HepG2 (cell line): ENCODE measurements around the gene EXOSC6. TPM values are rescaled to one million over a fixed set of nuclear protein-coding genes. Genes with fewer than 3 reads are reported as not detected.
A peak's percentile ranks its signal among the peaks of the same experiment; 100 is the strongest.

ENCODE experiments used
- ATF7 ChIP-seq, 2 experiments: fragments of 450-650 bp in 1 of 2; sonication (generic) in 1 of 2; formaldehyde crosslinking in 1 of 2; IDR thresholded peaks; 2 replicates each; pipeline versions ENCODE4 v1.4.0 to v1.6.1; 2016 to 2020; ENCODE audit warnings: antibody characterized with exemption in 1 of 2, mild to moderate bottlenecking in 1 of 2, missing genetic modification reagents in 1 of 2
- DPF2 ChIP-seq: sonication (generic); formaldehyde crosslinking; IDR thresholded peaks from 2 replicates; pipeline ENCODE4 v1.4.0; 2020; ENCODE audit warnings: mild to moderate bottlenecking, low read depth, missing genetic modification reagents, borderline replicate concordance
- HNRNPUL1 ChIP-seq: fragments of 200-400 bp; formaldehyde crosslinking; IDR thresholded peaks from 2 replicates; pipeline ENCODE4 v1.6.1; 2017; ENCODE audit warnings: low read depth, mild to moderate bottlenecking, low read length, moderate library complexity
- SMARCE1 ChIP-seq: fragments of 450-650 bp; IDR thresholded peaks from 2 replicates; pipeline ENCODE4 v1.6.1; 2017; ENCODE audit warnings: borderline replicate concordance
- ZFX ChIP-seq: sonication (generic); formaldehyde crosslinking; IDR thresholded peaks from 2 replicates; pipeline ENCODE4 v1.4.0; 2020; ENCODE audit warnings: mild to moderate bottlenecking, low read depth, missing genetic modification reagents, moderate library complexity
- ZNF17 ChIP-seq: sonication (generic); formaldehyde crosslinking; IDR thresholded peaks from 2 replicates; pipeline ENCODE4 v1.5.0; 2020; ENCODE audit warnings: mild to moderate bottlenecking, missing genetic modification reagents
- ZNF263 ChIP-seq: sonication (generic); formaldehyde crosslinking; IDR thresholded peaks from 2 replicates; pipeline ENCODE4 v1.4.0; 2020; ENCODE audit warnings: missing genetic modification reagents
- ZSCAN30 ChIP-seq: sonication (generic); formaldehyde crosslinking; IDR thresholded peaks from 2 replicates; pipeline ENCODE4 v1.5.0; 2020; ENCODE audit warnings: mild to moderate bottlenecking, missing genetic modification reagents
- polyA plus RNA-seq, 8 experiments: library from polyadenylated mRNA; depleted of rRNA in 3 of 8; stranded (reverse) in 7 of 8; unstranded in 1 of 8; fragments of >200 nt; fragmentation: Illumina TruSeq in 4 of 8; extraction: Trizol in 4 of 8; gene quantifications; 2 replicates each; pipeline versions ENCODE4 v1.2.1 to v1.2.3, GENCODE V29; 2011 to 2016; ENCODE audit warnings: low read depth in 4 of 8, missing spikeins in 1 of 8, mixed read lengths in 1 of 8; ENCODE audit not compliant: insufficient read depth in 1 of 8
- total RNA-seq, 5 experiments: library from RNA; depleted of rRNA; stranded (reverse); fragments of >200 nt; fragmentation: Illumina TruSeq; extraction: Trizol; gene quantifications; 2 replicates each; pipeline ENCODE4 v1.2.3, GENCODE V29; 2016; ENCODE audit warnings: low read depth in 1 of 5
- TF ChIP-seq, protein P1 (sequence below): sonication (generic); formaldehyde crosslinking; IDR thresholded peaks from 2 replicates; pipeline ENCODE4 v1.4.0; 2020; ENCODE audit warnings: missing genetic modification reagents
- TF ChIP-seq, protein P2 (sequence below): sonication (generic); formaldehyde crosslinking; IDR thresholded peaks from 2 replicates; pipeline ENCODE4 v1.4.0; 2020; ENCODE audit warnings: missing genetic modification reagents, borderline replicate concordance
- TF ChIP-seq, protein P3 (sequence below): sonication (generic); formaldehyde crosslinking; IDR thresholded peaks from 2 replicates; pipeline ENCODE4 v1.4.0; 2020; ENCODE audit warnings: missing genetic modification reagents
- TF ChIP-seq, protein P4 (sequence below): sonication (generic); formaldehyde crosslinking; IDR thresholded peaks from 2 replicates; pipeline ENCODE4 v1.5.1; 2020; ENCODE audit warnings: mild to moderate bottlenecking, missing genetic modification reagents
- TF ChIP-seq, protein P5 (sequence below): IDR thresholded peaks from 2 replicates; pipeline ENCODE4 v1.6.1; 2012; ENCODE audit warnings: inconsistent platforms

EXOSC6 gene
- total and polyA plus RNA-seq, 2 of the 13 experiments (the other 11 are each of a cell fraction or from before 2014, with no cell fraction given): 13.1 to 39.9 TPM

DNA sequence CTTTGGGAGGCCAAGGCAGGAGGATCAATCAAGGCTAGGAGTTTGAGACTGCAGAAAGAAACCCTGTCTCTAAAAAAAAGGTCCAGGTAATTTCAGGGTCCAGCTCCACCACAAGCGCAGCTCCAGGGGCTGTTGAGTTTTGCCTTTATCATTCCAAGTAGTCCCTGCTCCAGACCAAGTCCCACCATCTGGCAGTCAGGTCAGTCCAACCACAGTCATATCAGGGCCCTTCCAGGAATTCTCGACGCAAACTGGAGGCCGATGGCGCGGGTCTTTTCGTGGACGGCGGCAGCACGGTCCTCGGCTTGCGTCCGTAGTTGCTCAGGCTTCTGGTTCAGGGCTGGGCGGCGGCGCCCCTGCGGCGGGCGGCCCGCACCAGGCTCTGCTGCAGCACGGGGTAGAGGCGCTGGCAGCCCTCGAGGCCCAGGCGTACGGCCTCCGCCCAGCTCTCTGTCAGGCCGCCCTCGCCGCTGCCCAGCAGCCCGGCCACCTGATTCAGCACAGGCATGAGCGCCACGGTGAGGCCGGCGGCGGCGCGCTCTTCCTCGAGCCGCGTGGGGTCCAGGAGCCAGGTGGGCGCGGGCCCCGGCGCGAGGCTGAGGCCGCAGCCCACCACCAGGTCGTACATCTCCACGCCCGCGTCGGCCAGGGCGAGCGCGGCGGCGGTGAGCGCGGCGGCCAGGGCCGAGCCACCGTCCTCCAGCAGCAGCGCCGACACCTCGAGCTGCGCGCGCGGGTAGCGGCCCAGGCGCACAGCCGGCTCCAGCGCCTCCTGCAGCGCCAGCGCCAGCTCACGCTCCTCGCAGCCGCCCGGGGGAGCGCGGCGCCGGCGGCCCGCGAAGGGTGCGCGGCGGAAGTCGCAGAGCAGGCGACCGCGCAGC is 752 bp downstream of the EXOSC6 start (continued):
- TF ChIP-seq, protein P1, sequence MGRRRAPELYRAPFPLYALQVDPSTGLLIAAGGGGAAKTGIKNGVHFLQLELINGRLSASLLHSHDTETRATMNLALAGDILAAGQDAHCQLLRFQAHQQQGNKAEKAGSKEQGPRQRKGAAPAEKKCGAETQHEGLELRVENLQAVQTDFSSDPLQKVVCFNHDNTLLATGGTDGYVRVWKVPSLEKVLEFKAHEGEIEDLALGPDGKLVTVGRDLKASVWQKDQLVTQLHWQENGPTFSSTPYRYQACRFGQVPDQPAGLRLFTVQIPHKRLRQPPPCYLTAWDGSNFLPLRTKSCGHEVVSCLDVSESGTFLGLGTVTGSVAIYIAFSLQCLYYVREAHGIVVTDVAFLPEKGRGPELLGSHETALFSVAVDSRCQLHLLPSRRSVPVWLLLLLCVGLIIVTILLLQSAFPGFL (CRISPR knock-in tag): no peak
- TF ChIP-seq, protein P2, sequence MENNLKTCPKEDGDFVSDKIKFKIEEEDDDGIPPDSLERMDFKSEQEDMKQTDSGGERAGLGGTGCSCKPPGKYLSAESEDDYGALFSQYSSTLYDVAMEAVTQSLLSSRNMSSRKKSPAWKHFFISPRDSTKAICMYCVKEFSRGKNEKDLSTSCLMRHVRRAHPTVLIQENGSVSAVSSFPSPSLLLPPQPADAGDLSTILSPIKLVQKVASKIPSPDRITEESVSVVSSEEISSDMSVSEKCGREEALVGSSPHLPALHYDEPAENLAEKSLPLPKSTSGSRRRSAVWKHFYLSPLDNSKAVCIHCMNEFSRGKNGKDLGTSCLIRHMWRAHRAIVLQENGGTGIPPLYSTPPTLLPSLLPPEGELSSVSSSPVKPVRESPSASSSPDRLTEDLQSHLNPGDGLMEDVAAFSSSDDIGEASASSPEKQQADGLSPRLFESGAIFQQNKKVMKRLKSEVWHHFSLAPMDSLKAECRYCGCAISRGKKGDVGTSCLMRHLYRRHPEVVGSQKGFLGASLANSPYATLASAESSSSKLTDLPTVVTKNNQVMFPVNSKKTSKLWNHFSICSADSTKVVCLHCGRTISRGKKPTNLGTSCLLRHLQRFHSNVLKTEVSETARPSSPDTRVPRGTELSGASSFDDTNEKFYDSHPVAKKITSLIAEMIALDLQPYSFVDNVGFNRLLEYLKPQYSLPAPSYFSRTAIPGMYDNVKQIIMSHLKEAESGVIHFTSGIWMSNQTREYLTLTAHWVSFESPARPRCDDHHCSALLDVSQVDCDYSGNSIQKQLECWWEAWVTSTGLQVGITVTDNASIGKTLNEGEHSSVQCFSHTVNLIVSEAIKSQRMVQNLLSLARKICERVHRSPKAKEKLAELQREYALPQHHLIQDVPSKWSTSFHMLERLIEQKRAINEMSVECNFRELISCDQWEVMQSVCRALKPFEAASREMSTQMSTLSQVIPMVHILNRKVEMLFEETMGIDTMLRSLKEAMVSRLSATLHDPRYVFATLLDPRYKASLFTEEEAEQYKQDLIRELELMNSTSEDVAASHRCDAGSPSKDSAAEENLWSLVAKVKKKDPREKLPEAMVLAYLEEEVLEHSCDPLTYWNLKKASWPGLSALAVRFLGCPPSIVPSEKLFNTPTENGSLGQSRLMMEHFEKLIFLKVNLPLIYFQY (CRISPR knock-in tag): no peak
- TF ChIP-seq, protein P3, sequence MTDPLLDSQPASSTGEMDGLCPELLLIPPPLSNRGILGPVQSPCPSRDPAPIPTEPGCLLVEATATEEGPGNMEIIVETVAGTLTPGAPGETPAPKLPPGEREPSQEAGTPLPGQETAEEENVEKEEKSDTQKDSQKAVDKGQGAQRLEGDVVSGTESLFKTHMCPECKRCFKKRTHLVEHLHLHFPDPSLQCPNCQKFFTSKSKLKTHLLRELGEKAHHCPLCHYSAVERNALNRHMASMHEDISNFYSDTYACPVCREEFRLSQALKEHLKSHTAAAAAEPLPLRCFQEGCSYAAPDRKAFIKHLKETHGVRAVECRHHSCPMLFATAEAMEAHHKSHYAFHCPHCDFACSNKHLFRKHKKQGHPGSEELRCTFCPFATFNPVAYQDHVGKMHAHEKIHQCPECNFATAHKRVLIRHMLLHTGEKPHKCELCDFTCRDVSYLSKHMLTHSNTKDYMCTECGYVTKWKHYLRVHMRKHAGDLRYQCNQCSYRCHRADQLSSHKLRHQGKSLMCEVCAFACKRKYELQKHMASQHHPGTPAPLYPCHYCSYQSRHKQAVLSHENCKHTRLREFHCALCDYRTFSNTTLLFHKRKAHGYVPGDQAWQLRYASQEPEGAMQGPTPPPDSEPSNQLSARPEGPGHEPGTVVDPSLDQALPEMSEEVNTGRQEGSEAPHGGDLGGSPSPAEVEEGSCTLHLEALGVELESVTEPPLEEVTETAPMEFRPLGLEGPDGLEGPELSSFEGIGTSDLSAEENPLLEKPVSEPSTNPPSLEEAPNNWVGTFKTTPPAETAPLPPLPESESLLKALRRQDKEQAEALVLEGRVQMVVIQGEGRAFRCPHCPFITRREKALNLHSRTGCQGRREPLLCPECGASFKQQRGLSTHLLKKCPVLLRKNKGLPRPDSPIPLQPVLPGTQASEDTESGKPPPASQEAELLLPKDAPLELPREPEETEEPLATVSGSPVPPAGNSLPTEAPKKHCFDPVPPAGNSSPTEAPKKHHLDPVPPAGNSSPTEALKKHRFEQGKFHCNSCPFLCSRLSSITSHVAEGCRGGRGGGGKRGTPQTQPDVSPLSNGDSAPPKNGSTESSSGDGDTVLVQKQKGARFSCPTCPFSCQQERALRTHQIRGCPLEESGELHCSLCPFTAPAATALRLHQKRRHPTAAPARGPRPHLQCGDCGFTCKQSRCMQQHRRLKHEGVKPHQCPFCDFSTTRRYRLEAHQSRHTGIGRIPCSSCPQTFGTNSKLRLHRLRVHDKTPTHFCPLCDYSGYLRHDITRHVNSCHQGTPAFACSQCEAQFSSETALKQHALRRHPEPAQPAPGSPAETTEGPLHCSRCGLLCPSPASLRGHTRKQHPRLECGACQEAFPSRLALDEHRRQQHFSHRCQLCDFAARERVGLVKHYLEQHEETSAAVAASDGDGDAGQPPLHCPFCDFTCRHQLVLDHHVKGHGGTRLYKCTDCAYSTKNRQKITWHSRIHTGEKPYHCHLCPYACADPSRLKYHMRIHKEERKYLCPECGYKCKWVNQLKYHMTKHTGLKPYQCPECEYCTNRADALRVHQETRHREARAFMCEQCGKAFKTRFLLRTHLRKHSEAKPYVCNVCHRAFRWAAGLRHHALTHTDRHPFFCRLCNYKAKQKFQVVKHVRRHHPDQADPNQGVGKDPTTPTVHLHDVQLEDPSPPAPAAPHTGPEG: peak; percentile 14; the same call in 1 of the 2 replicates
- TF ChIP-seq SMARCE1: no peak
- TF ChIP-seq ZSCAN30 (CRISPR knock-in tag): no peak
- peak; percentile 93 for TF ChIP-seq ZFX (CRISPR knock-in tag)
- TF ChIP-seq HNRNPUL1: no peak
- peak; percentile 54 for TF ChIP-seq ZNF263
- no peak for TF ChIP-seq ZNF17 (CRISPR knock-in tag)
- TF ChIP-seq ATF7 (IDR thresholded peaks at IDR 0.05): no peak
- TF ChIP-seq ATF7 (CRISPR knock-in tag; IDR thresholded peaks at IDR 0.05): no peak
- TF ChIP-seq DPF2 (CRISPR knock-in tag): 0 out of 2 replicates have a peak, but pooled peaks have one; percentile 30
- TF ChIP-seq, protein P4, sequence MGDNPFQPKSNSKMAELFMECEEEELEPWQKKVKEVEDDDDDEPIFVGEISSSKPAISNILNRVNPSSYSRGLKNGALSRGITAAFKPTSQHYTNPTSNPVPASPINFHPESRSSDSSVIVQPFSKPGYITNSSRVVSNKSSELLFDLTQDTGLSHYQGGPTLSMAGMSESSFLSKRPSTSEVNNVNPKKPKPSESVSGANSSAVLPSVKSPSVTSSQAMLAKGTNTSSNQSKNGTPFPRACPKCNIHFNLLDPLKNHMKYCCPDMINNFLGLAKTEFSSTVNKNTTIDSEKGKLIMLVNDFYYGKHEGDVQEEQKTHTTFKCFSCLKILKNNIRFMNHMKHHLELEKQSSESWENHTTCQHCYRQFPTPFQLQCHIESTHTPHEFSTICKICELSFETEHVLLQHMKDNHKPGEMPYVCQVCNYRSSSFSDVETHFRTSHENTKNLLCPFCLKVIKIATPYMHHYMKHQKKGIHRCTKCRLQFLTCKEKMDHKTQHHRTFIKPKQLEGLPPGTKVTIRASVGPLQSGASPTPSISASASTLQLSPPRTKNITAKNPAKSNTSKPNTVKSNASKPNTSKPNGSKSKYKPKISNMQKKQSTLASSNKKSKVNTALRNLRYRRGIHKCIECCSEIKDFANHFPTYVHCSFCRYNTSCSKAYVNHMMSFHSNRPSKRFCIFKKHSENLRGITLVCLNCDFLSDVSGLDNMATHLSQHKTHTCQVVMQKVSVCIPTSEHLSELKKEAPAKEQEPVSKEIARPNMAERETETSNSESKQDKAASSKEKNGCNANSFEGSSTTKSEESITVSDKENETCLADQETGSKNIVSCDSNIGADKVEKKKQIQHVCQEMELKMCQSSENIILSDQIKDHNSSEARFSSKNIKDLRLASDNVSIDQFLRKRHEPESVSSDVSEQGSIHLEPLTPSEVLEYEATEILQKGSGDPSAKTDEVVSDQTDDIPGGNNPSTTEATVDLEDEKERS: no peak
- TF ChIP-seq, protein P5, sequence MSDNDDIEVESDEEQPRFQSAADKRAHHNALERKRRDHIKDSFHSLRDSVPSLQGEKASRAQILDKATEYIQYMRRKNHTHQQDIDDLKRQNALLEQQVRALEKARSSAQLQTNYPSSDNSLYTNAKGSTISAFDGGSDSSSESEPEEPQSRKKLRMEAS: peak; percentile 83; the same call in 1 of the 2 replicates
